Epidermal melanocyte (primary cell): ENCODE results near the gene DEFB131A.
"Not testable (repeated sequence)": the region's sequence is repeated elsewhere in the genome, so short reads cannot be mapped to it uniquely, and the experiment has no call there.

ENCODE experiments used
- DNase-seq: peaks from one replicate; pipeline ENCODE4 v3.0.0; 2011; ENCODE audit warnings: low spot score; ENCODE audit not compliant: insufficient read length

Gene DEFB131A, protein sequence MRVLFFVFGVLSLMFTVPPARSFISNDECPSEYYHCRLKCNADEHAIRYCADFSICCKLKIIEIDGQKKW

GRCh38 chr4:9444114-9444513 lies at the start of gene DEFB131A:
TSS of gene DEFB131A (plus strand) at chr4:9444414. CDS start at chr4:9444534, 120 bp downstream.
- DNase-seq = not testable (repeated sequence)

GRCh38 chr4:9405774-9406173 lies 38.4 kb upstream of the DEFB131A start:
- DNase-seq = not testable (repeated sequence)

- not testable (repeated sequence) for DNase-seq
Measured at GRCh38 chr4:9406491-9406890, 37.7 kb upstream of the DEFB131A start.

DNA sequence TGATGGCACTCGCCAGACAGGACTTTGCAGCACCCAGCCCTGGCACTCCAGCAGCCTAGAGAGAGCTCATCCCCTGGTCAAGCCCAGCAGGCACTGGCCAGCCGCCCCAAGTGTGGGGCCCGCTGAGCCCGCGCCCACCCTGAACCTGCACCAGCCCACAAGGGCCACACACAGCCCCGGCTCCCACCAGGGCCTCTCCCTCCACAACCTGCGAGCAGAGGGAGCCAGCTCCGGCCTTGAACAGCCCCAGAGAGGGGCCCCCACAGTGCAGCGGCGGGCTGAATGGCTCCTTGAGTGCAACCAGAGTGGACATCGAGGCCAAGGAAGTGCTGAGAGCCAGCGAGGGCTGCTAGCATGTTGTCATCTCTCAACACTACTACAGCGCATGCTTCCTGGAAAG lies 34.4 kb upstream of the DEFB131A start:
- no peak for DNase-seq

- not testable (repeated sequence) for DNase-seq
Measured at GRCh38 chr4:9421884-9422455, 22.2 kb upstream of the DEFB131A start.

- DNase-seq = not testable (repeated sequence)
Measured at GRCh38 chr4:9425916-9426315, 18.3 kb upstream of the DEFB131A start.

GRCh38 chr4:9430061-9430460 lies 14.2 kb upstream of the DEFB131A start:
- DNase-seq = not testable (repeated sequence)

DNA sequence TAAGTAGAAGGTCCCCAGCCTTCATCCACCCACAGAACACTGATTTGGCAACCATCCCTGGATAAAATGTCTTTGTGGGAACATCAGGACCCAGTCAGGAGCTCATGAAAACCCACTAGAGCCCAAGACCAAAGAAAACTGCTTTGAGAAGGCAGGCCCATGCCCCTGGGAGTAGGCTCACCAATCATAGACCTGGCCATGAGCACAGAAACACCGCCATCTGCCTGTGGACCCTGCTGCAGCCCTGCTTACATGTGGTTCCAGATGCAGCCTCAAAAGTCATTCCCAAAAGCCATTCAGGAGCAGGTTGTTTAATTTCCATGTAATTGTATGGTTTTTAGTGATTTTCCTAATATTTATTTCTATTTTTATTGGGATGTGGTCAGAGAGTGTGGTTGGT lies 10.9 kb upstream of the DEFB131A start:
- not testable (repeated sequence) for DNase-seq

DNA sequence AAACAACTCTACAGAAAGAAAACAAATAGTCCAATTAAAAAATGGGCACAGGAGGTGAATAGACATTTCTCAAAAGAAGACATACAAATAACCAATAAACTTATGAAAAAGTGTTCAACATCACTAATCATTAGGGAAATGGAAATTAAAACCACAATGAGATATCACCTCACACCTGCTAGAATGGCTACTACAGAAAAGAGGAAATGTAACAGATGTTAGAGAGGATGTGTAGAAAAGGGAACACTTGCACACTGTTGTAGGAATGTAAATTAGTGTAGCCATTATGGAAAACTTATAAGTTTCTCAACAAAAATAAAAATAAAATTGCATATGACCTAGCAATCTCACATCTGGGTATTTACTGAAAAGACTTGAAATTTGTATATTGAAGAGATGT lies 7.5 kb upstream of the DEFB131A start:
- not testable (repeated sequence) for DNase-seq

GRCh38 chr4:9442355-9442754 lies 1.9 kb upstream of the DEFB131A start:
- not testable (repeated sequence) for DNase-seq

DNA sequence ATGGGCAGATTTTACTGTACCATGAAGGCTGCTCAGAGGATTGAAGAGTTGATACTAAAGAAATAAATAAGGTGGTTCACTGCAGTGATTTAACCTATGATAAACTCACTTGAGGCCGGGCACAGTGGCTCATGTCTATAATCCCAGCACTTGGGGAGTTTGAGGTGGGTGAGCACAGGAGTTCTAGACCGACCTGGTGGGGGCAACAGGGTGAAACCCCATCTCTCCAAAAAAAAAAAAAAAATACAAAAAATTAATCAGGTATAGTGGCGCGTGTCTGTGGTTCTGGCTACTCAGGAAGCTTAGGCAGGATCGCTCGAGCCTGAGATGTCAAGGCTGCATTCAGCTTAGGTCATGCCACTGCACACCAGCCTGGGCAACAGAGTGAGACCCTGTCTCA lies 467 bp downstream of the DEFB131A start:
- not testable (repeated sequence) for DNase-seq

- not testable (repeated sequence) for DNase-seq
Measured at GRCh38 chr4:9452251-9452650, 8.0 kb downstream of the DEFB131A start.

DNA sequence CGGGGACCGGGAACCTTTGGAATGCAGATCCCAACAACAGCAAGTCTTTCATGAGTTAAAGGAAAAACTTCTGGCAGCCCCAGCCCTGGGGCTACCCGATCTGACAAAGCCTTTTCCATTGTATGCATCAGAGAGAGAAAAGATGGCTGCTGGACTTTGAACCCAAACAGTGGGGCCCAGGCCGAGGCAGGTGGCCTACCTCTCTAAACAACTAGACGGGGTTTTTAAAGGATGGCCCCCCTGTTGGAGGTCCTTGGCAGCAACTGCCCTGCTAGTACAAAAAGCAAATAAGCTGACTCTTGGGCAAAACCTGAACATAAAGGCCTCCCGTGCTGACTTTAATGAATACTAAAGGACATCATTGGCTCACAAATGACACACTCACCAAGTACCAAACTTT lies 10.1 kb downstream of the DEFB131A start:
- not testable (repeated sequence) for DNase-seq

- not testable (repeated sequence) for DNase-seq
Measured at GRCh38 chr4:9455046-9455445, 10.8 kb downstream of the DEFB131A start.

DNA sequence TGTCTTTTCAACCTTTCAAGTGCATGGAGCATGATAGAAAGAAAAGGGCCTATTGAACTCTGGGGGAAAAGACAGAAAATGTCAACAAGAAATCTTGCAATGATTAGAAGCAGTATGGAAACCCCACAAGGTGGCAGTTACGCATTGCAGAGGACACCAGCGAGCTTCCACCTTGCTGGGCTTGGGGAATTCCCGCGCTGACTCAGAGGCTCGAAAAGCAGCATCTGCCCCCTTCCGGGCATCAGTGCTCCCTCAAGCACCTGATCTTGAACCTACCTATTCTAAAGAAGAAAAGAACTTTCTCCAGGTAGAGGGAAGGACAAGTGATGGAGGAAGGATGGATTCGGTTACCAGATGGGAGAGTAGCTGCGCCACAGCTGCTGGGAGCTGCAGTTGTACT lies 35.3 kb downstream of the DEFB131A start:
- DNase-seq = not testable (repeated sequence)

- not testable (repeated sequence) for DNase-seq
Measured at GRCh38 chr4:9480066-9480465, 35.9 kb downstream of the DEFB131A start.

GRCh38 chr4:9482871-9483270 lies 38.7 kb downstream of the DEFB131A start:
- not testable (repeated sequence) for DNase-seq

GRCh38 chr4:9483682-9484081 lies 39.5 kb downstream of the DEFB131A start:
- DNase-seq = not testable (repeated sequence)

GRCh38 chr4:9486880-9487279 lies 42.7 kb downstream of the DEFB131A start:
- DNase-seq = not testable (repeated sequence)

DNA sequence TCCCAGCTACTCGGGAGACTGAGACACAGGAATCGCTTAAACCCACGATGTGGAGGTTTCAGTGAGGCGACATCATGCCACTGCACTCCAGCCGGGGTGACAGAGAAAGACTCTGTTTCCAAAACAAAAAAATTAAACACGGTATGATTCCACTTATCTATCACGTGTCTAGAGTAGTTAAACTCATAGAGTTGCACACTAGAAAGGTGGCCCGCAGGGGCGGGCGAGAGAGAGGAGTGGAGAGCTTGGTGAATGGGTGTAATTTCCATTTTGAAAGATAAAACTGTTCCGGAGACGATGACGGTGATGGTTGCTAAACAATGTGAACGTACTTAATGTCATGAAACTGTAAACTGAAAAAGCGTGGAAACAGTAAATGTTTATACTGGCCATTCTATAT lies 44.6 kb downstream of the DEFB131A start:
- DNase-seq = not testable (repeated sequence)

GRCh38 chr4:9490496-9490895 lies 46.3 kb downstream of the DEFB131A start:
- not testable (repeated sequence) for DNase-seq

- DNase-seq = not testable (repeated sequence)
Measured at GRCh38 chr4:9490986-9491385, 46.8 kb downstream of the DEFB131A start.

- not testable (repeated sequence) for DNase-seq
Measured at GRCh38 chr4:9493589-9493988, 49.4 kb downstream of the DEFB131A start.
